Left ventricle myocardium superior (tissue), 1 donor: ENCODE results near the gene MAGEA9B. TPM values are rescaled to one million over a fixed set of nuclear protein-coding genes. Genes with fewer than 3 reads are reported as not detected.
A peak's percentile ranks its signal among the peaks of the same experiment; 100 is the strongest.
"Not testable (repeated sequence)": the region's sequence is repeated elsewhere in the genome, so short reads cannot be mapped to it uniquely, and the experiment has no call there.

Source experiments
- ATAC-seq: fragments of 200-7000 bp; cut with Tn5 transposase; one replicate; pipeline ENCODE4 v1.9.1; 2020; ENCODE audit warnings: mild to moderate bottlenecking, moderate library complexity
- DNase-seq: peaks from one replicate; pipeline ENCODE4 v3.0.0-alpha.2; 2020
- intact Hi-C: fragments of 100-400 bp; cut with micrococcal nuclease; formaldehyde crosslinking; loops from one replicate; pipeline ENCODE4 v1.11.0; 2022
- long read RNA-seq: library from polyadenylated mRNA; unstranded; transcript quantifications from one replicate; pipeline ENCODE4 v2.0.0, GENCODE V29; 2021
- total RNA-seq: library from RNA; stranded (reverse); fragmentation: NEBNext Ultra II Directional; extraction: Animal tissue kit (Norgen Biotek cat#: 25700); gene quantifications from one replicate; pipeline ENCODE4 v1.2.1, GENCODE V29; 2021
- donor health status: DM: no; HTN: yes; CAD: no; lungs with severe emphysema.

Gene MAGEA9B, protein sequence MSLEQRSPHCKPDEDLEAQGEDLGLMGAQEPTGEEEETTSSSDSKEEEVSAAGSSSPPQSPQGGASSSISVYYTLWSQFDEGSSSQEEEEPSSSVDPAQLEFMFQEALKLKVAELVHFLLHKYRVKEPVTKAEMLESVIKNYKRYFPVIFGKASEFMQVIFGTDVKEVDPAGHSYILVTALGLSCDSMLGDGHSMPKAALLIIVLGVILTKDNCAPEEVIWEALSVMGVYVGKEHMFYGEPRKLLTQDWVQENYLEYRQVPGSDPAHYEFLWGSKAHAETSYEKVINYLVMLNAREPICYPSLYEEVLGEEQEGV
- total RNA-seq, result not detected
- long read RNA-seq, result 0 reads

DNA sequence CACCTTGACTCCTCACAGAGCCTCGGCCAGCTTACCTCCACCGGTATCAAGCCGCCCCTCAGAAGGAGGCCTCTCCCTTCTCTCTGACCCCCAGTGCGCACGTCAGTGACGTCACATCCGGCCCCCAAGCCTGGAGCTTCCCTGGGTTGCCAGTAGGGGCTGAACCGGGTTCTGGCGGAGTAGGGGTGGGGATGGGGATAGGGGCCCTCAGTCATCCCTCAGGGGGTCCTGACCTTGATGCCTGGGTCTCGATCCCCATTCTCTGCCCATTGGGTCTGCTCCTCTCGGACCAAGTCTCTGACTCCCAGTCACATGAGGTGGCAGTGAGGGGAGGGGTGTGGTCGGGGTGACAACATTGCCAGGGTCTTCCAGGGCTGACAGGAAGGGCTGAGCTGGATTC, at the start of gene MAGEA9B:
Gene MAGEA9B (minus strand): TSS at position 101 of the 400 bp plus-strand sequence. CDS start 4,280 bp downstream, outside the sequence.
- intact Hi-C loops, DNase-seq, ATAC-seq: not testable (repeated sequence)

DNA sequence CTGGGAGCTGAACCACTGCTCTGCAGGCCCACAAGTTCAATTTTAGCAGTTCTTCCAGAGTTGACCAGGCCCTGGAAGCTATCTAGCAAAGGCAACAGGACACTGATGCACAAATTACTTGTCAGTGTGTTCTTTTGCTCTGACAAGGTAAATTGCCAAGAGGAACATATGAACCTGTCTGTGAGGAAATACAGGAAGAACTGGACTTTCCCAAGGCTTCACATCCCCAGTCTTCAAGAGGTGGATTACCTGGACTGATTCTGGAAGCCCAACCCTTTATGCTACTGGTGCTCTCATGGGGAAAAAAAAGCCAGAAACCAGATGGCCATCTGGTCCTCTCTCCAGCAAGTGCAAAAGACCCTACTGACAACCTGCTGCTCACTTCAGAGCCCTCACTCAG, 46.3 kb upstream of the MAGEA9B start:
- ATAC-seq, result no peak
- intact Hi-C loops, result no loop called here
- DNase-seq, result no peak

DNA sequence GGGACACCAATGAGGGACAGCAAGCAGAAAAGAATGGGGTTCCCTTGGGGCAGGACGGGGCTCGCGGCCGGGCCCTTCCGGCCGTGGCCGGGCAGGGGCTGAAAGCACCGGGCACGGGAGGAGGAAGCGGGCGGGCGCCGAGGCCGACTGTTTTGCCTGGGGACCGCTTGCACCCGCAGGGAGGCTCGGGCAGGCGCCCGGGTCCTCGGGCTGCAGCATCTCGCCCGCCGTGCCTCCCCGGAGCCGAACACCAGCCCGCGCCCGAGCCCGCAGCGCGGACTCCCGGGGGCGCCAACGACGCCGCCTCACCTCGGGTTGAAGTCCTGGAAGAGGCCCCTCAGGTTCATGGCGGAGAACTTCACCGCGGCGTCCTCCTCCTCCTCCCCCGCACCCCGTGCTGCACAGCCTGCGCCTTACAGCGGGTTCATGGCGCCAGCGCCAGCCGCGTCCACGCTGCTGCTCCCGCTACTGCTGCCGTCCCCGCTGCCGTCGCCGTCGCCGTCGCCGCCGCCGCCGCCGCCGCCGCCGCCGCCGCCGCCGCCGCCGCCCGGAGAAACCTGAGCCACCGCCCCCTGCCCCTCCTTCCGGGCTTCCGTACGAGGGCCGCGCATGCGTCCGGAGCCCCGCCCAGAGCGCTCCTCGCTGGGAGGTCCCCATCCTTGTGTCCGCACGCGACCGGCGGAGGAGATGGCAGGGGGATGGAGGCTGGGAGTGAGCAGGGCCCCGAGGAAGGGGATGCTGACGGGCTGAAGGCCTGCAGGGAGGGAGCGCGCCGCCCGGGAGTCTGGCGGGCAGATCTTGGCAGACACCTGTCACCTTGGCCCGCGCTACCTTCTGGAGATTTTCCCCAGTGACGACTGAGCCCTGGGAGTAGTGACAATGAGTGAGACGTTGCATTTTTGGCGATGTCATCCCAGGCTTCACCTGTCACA, 44.2 kb upstream of the MAGEA9B start, which contains the start of gene TMEM185A:
Gene TMEM185A (minus strand): TSS at position 559 of the 932 bp plus-strand sequence. CDS start 212 bp downstream, at position 347.
- ATAC-seq (peak; percentile 89), DNase-seq (peak; percentile 84)
- intact Hi-C loops, result no loop called here

DNA sequence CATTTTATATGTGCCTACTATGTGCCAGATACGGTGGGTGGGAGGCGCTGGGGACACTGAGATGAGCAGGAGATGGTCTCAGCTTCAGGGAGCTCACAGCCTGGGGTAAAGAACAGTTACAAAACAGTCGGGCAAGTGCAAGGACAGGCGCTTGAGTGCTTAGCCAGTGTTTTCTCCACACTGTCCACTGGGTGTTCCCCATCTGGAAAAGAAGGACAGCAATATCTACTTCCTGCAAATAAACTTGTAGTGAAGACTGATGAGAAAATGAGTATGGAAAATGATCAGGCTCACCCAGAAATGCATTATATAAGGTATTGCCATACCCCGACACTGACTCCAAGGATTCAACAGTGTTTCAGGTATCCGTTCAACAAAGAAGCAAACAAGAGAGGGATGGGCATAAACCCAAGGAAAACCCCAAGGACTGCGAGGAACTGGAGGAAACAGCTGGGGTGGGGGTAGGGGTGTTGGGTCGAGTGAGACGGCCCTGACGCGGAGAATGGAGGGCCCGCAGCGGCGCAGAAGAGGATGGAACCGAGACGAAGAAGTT, 43.5 kb upstream of the MAGEA9B start:
- intact Hi-C loops, result no loop called here
- DNase-seq (no peak), ATAC-seq (peak; percentile 91)

DNA sequence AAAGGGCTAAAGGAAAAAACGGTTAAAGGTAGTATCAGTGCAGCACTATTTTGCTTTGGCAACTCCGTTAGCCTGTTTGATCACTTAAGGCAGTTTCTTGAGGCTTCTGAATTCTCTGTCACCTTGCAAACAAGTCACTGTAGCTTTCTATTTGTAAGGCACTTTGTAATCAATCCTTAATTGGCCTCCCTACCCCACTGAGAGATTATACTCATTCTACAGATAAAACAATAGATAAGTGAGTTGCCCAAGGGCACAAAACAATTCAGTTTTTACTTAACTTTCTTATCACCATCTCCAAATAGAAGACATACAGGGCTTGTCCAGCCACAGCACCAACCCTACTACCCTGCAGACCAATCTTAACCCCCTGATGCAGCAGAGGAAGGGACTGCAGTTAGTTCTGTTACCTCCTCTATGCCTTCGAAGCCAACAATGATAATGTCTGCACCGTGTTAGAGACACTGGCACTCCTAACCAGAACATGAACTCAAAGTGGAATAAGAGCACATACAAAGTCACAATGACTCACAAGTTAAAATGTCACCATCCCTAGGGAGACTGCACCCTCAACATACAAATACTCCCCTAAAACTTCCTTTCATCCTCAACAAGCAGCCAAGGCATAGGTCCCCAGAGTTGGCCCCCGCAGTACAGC, 42.6 kb upstream of the MAGEA9B start:
- ATAC-seq, result peak; percentile 25
- intact Hi-C loops, result no loop called here
- DNase-seq, result no peak

DNA sequence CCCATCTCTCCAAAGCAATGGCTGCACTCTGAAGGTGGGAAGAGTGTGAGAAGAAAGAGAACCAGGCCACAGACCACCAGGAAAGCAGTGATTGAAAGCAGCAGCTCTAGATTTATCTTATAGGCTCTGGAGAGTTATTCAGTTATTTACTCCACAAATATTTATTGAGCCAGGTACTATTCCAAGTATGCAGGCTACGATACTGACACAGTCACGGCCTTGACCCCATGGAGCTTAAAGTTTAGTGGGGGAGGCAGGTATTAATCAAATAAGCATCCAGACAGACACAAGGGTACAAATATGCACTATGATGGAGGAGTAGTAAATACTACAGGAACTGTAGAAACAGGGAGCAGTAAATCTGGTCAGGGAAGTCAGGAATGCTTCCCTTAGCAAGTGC, 41.5 kb upstream of the MAGEA9B start:
- intact Hi-C loops, result no loop called here
- no peak for ATAC-seq
- DNase-seq, result no peak

DNA sequence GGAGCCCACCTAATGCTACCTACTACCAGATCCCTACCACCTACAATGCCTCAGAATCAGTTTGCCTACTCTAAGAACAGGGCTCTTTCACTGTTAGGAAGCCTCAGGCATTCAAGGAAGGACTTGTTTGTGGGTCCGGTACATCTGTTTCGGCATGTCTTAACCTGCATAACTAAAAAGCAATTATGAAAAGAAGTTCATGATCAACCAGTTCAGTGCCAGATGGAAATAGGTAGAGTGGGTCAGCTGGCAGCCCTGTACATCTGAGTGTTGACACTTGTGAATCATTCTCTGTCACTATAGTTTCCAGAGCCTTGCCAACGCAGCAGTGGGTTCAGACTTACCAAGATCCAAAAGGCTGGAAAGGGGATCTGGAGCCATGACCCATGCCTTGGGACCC, 41.0 kb upstream of the MAGEA9B start:
- ATAC-seq (no peak), DNase-seq (no peak)
- intact Hi-C loops, result no loop called here

DNA sequence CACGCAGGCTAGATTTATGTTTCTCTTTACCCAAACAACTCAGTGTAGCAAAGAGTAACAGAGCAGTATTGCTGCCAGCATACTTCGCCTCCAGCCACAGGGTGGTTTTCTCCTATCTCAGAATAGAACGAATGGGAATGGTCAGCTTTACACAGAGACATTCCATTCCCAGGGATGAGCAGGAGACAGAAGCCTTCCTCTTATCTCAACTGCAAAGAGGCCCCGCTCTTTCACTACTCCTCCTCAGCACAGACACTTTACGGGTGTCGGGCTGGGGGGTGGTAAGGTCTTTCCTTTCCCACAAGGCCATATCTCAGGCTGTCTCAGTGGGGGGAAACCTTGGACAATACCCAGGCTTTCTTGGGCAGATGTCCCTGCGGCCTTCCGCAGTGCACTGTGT, 39.6 kb upstream of the MAGEA9B start:
- ATAC-seq, intact Hi-C loops, DNase-seq: not testable (repeated sequence)

DNA sequence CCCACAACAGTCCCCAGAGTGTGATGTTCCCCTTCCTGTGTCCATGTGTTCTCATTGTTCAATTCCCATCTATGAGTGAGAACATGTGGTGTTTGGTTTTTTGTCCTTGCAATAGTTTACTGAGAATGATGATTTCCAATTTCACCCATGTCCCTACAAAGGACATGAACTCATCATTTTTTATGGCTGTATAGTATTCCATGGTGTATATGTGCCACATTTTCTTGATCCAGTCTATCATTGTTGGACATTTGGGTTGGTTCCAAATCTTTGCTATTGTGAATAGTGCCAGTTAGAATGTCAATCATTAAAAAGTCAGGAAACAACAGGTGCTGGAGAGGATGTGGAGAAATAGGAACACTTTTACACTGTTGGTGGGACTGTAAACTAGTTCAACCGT, 32.4 kb upstream of the MAGEA9B start:
- DNase-seq, ATAC-seq, intact Hi-C loops: not testable (repeated sequence)

DNA sequence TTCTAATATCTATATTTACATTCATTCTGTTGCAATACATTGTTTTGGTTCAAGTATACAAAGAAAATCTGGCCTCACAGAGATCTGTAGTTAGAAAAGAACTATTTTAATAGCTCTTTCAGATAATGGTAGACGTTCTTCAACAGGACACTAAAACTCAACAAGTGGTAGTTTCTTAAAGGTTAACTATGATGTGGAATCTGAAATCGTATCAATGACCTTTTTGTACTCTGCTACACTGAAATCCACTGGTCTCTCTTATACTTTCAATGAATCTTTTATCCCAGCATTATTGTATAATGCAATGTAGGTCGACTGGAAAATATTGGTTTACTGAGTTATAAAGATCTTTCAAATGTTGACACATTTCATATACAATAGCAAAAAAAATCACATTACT, 31.6 kb upstream of the MAGEA9B start:
- DNase-seq (no peak), ATAC-seq (no peak)
- intact Hi-C loops, result no loop called here

DNA sequence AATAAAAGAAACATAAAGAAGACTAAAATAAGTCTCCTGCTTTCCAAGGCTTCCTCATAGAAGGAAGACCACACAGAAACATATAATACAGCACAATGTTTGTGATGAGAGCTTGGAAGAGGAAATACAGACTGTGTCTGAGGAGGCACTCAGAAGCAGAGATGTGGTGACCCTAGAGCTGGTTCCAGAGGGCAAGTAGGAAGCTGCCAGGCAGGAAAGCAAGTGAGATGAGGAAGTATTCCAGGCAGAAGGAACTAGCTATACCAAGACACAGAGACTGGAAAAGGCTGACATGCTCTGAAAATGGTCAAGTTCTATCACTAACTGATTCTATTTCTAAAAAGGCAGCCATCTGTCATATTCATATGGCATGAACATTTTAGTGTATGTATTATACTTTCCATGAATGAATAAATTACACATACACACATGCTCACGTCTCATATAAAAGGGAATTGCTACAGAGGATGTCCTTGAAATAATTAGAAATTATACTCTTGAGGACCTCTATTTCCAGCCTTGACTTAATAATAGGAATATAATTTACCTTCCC, 24.4 kb upstream of the MAGEA9B start:
- DNase-seq, result no peak
- ATAC-seq, result no peak
- intact Hi-C loops, result no loop called here

DNA sequence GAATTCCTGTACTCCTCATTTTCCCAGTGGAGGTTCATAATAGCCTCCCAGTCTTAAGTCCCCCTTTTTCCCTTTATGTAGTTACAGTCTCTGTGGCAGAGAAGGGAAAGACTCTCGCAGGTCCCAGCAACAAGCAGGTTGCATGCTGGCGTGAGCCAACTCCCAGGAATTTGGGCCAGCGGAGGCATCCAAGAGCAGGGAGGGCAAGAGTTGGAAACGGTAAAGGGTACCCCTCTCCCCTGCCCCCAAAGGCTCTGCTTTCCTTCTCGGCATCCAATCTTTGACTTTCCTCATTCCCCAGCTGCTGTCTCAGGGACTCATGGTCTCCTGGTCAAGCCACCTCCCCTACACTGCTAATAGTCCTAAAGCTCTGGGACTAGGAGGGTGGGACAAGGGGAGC, 23.3 kb upstream of the MAGEA9B start:
- ATAC-seq (no peak), DNase-seq (no peak)
- intact Hi-C loops, result no loop called here

DNA sequence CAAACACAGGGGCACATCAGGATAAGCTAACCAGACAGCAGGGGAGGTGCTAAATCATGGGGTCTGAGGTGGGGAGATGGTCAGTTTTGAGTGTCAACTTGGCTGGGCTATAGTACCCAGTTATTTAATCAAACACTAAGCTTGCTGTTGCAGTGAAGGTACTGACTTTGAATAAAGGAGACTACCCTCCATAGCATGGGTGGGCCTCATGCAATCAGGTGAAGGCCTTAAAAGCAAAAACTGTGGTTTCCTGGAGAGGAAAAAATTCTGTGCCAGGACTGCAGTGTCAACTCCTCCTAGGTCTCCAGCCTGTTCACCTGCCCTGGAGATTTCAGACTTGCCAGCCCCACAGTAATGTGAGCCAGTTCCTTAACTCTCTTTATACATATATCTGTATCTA, 20.4 kb upstream of the MAGEA9B start:
- intact Hi-C loops, result no loop called here
- DNase-seq, result no peak
- no peak for ATAC-seq

DNA sequence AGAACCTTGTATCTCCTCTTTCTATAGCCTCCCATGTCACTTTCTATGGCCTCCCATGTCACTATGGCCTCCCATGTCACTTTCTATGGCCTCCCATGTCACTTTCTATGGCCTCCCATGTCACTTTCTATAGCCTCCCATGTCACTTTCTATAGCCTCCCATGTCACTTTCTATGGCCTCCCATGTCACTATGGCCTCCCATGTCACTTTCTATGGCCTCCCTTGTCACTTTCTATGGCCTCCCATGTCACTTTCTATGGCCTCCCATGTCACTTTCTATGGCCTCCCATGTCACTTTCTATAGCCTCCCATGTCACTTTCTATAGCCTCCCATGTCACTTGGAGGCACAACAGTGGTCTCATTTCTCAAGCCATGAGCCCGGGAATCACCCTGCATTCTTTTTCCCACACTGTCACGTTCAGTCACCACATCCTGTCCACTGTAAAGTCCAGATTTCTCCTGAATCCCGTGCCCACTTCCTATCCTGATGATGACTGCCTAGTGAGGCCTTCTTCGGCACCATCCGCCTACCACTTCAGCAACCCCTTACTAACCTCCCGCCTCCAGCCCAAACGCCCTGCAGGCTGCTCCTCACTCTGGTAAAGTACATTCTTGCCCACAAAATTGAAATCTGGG, 18.1 kb upstream of the MAGEA9B start:
- DNase-seq, intact Hi-C loops, ATAC-seq: not testable (repeated sequence)

DNA sequence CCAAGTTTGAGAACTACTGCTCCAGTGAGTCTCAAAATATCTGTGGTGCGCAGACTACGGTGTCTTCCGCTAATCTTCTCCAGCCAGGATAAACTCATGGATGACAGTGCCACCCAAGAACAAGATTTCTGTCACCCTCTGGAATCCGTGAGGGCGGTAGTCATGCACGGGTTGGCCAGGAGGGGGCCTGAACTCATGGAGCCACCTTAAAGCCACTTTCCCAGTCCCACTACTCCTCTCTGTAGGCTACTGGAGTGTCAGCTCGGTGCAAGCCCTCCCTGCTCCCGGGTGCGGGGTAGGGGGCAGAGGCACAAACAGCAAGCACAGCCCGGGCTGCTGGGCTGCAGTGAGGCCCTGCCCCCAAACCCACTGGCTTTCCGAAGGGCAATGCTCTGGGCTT, 11.3 kb upstream of the MAGEA9B start:
- intact Hi-C loops, ATAC-seq, DNase-seq: not testable (repeated sequence)

DNA sequence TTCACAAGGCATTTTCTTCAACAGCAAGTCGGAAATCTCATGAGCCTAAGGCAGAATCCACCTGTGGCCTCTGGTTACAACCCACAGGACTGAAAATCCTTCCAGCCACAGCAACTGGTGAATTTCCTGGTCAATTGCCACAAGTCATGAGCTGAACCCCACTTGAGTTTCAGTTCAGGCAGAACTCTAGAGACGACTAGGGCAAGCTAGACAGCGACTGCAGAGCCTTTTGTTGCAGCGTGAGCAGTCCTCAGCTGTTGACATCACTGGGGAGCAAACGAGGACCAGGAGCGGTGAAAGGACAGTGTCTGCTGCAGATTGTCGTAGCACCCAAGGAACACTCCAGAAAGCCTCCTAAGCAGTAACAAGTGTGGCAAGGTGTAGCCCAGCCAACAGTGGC, 8.7 kb upstream of the MAGEA9B start:
- ATAC-seq, intact Hi-C loops, DNase-seq: not testable (repeated sequence)

DNA sequence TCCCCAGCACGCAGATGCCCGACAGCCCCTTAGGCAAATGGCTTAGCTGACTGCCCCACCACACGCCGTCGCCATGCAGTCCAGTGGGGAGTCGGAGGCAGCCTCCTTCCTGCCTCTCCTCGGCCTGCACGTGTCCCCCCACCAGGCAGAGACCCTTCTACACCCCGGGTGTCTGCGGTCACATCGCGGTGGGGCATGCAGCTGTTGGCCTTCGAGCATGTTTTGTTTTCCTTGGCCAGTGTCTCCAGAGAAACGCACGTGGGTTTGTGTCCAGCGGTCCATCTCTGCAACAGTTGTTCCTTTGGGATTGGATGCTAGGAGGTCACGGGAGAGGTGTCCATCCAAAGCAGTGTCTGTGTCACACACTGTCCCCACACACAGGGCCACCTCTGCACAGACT, 8.0 kb upstream of the MAGEA9B start, which contains the start of gene HSFX2:
Gene HSFX2 (minus strand): TSS at position 101 of the 400 bp plus-strand sequence. CDS start 614 bp downstream, outside the sequence.
- ATAC-seq, intact Hi-C loops, DNase-seq: not testable (repeated sequence)

DNA sequence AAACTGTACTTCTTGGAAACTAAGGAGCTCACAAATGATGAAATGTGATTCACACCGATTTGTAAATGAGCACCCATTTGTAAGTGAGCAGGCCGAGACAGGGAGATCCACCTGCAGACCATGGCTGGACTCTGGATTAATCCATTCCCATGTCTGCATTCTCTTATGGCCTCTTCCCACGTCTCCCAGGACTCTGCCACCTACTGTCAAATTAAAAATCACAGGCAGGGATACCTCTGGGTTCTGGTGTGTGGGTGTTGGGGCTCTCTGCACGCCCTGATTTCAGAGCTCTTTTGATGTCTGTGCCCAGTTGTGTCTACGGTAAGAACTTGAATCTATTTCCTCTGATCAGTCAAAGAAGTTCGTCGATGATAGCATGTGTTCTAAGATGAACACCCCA, 3.7 kb upstream of the MAGEA9B start:
- ATAC-seq, intact Hi-C loops: not testable (repeated sequence)

More for the DNA sequence above, 3.7 kb upstream of the MAGEA9B start:
- DNase-seq, result not testable (repeated sequence)
